HG03575 (cell line): ENCODE measurements around the gene NAV3.
"Not testable (repeated sequence)": the region's sequence is repeated elsewhere in the genome, so short reads cannot be mapped to it uniquely, and the experiment has no call there.

Experiments used
- ATAC-seq: cut with Tn5 transposase; IDR thresholded peaks from one replicate; pipeline ENCODE4 v1.9.1; 2021; ENCODE audit not compliant: unreplicated experiment, insufficient number of reproducible peaks, low FRiP score; ENCODE audit errors: extremely low read depth

NAV3 gene

GRCh38 chr12:78086553-78087362 lies 256.1 kb downstream of the NAV3 start:
- ATAC-seq, result no peak

- no peak for ATAC-seq
These were observed 256.6 kb downstream of the NAV3 start for GRCh38 chr12:78087363-78087675.

GRCh38 chr12:78088391-78088832 lies 257.7 kb downstream of the NAV3 start:
- ATAC-seq, result no peak

- no peak for ATAC-seq
These were observed 259.6 kb downstream of the NAV3 start for GRCh38 chr12:78090266-78090665.

GRCh38 chr12:78095623-78096022 lies 264.9 kb downstream of the NAV3 start:
- no peak for ATAC-seq

GRCh38 chr12:78096909-78097597 lies 266.4 kb downstream of the NAV3 start:
- ATAC-seq, result no peak

- ATAC-seq, result no peak
These were observed 269.1 kb downstream of the NAV3 start for GRCh38 chr12:78099806-78100205.

GRCh38 chr12:78101113-78101876 lies 270.6 kb downstream of the NAV3 start:
- ATAC-seq, result no peak

GRCh38 chr12:78101946-78102635 lies 271.4 kb downstream of the NAV3 start:
- ATAC-seq, result no peak

GRCh38 chr12:78102801-78103200 lies 272.1 kb downstream of the NAV3 start:
- not testable (repeated sequence) for ATAC-seq

- no peak for ATAC-seq
These were observed 285.2 kb downstream of the NAV3 start for GRCh38 chr12:78115889-78116288.

- no peak for ATAC-seq
These were observed 287.3 kb downstream of the NAV3 start for GRCh38 chr12:78118036-78118435.

GRCh38 chr12:78118486-78118885 lies 287.8 kb downstream of the NAV3 start:
- no peak for ATAC-seq

GRCh38 chr12:78119351-78119918 lies 288.7 kb downstream of the NAV3 start:
- ATAC-seq, result no peak

GRCh38 chr12:78120306-78120705 lies 289.6 kb downstream of the NAV3 start:
- ATAC-seq, result no peak

GRCh38 chr12:78120866-78121560 lies 290.3 kb downstream of the NAV3 start:
- ATAC-seq, result no peak

- ATAC-seq, result no peak
These were observed 291.4 kb downstream of the NAV3 start for GRCh38 chr12:78121969-78122610.

- ATAC-seq, result no peak
These were observed 297.5 kb downstream of the NAV3 start for GRCh38 chr12:78128211-78128610.
